Measurements from ENCODE around the gene ATP6V0E2. TPM values are rescaled to one million over a fixed set of nuclear protein-coding genes. Genes with fewer than 3 reads are reported as not detected.

The ATP6V0E2 gene
- total RNA-seq, 4 donors from 2014 or later: 1.9 to 56.7 (median 28.4) TPM

GRCh38 chr7:149884016-149884415 is 10.2 kb downstream of the ATP6V0E2 start:
- TF ChIP-seq CTCF (IDR thresholded peaks at IDR 0.05) (no peak), POLR2AphosphoS5 (IDR thresholded peaks at IDR 0.05) (no peak), EP300 (IDR thresholded peaks at IDR 0.05; ENCODE audit: low read depth) (no peak), POLR2A (IDR thresholded peaks at IDR 0.05) (no peak)
- WGBS, 2 donors (ENCODE audit: low coverage in 1 of 2): 67 to 68% methylated on average over 1 to 4 of the region's 4 CpGs
- in situ Hi-C loops (cut with MboI; ENCODE audit: low pct_ligation_motif_present in 1 of 4, low pct_unique_long_range_greater_than_20kb in 1 of 4, low sequenced_read_pairs in 3 of 4): no loop called here
- no peak for DNase-seq
- intact Hi-C loops (cut with DNase I; ENCODE audit: low total_unique reads): no loop called here
- Histone ChIP-seq H3K27me3 (no peaks in the 10 kb centered on the region), H3K9me3 (no peaks in the 10 kb centered on the region), H3K4me1 (peaks cover 0 to 24% (median 2%) of the 10 kb centered on the region in 4 donors), H3K36me3 (no peaks in the 10 kb centered on the region), H3K4me3 (no peak overlapping the region), H3K27ac (no peak overlapping the region)

- Histone ChIP-seq H3K27ac (no peak overlapping the region), H3K9me3 (no peaks in the 10 kb centered on the region), H3K4me3 (no peak overlapping the region), H3K27me3 (no peaks in the 10 kb centered on the region), H3K4me1 (peaks cover 0 to 24% (median 2%) of the 10 kb centered on the region in 4 donors), H3K36me3 (no peaks in the 10 kb centered on the region)
- no peak for TF ChIP-seq EP300 (IDR thresholded peaks at IDR 0.05; ENCODE audit: low read depth)
- TF ChIP-seq CTCF (IDR thresholded peaks at IDR 0.05): no peak
- no peak for TF ChIP-seq POLR2AphosphoS5 (IDR thresholded peaks at IDR 0.05)
- TF ChIP-seq POLR2A (IDR thresholded peaks at IDR 0.05): no peak
- DNase-seq: no peak
- in situ Hi-C loops (cut with MboI; ENCODE audit: low pct_ligation_motif_present in 1 of 4, low pct_unique_long_range_greater_than_20kb in 1 of 4, low sequenced_read_pairs in 3 of 4) (no loop called here), intact Hi-C loops (cut with DNase I; ENCODE audit: low total_unique reads) (no loop called here)
- 88% methylated on average over 2 of the region's 2 CpGs; no CpG with 5 or more reads in 1 of the 2 donors for WGBS, 2 donors (ENCODE audit: low coverage in 1 of 2)
Measured at GRCh38 chr7:149884541-149884940, 10.8 kb downstream of the ATP6V0E2 start.

DNA sequence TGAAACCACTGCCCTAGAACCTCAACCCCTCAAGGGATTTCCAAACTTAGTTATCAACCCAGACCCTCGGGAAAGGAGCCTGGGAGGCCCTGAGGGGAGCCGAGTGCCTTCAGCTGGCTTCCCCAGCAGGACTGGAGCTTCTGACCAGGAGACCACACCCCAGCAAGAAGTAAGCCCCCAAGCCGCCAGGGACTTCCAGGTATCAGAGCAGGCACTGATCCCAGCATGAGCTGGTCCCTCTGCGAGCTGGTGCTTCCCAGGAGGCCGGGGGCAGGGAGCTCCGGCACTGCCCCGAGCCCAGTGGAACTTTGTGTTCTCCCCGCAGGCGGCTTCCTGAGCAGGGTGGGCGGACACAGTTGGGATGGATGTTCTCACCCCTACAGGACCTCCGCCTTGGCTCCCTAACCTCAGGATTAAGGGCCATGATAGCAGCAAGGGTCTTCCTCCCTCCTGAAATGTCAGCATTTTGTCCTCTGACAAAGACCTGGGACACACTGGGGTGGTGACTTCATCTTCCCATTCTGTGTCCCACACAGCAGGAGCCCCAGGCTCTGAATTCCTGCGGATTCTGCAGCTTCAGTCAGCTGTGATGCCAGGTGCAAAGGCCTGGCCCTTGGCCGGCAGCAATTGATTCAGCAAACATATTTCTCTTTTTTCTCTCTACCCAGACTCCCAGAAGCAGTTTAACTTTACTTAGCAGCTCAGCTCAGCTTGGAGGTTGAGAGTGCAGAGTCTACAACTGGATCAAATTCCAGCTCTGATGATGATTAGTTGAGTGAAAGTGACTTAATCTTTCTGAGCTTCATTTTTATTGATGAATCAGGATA is 11.6 kb downstream of the ATP6V0E2 start:
- intact Hi-C loops (cut with DNase I; ENCODE audit: low total_unique reads) (no loop called here), in situ Hi-C loops (cut with MboI; ENCODE audit: low pct_ligation_motif_present in 1 of 4, low pct_unique_long_range_greater_than_20kb in 1 of 4, low sequenced_read_pairs in 3 of 4) (no loop called here)
- TF ChIP-seq POLR2A (IDR thresholded peaks at IDR 0.05): no peak
- 83 to 100% methylated on average over 1 to 10 of the region's 13 CpGs for WGBS, 2 donors (ENCODE audit: low coverage in 1 of 2)
- H3K27me3 ChIP-seq: no peaks in the 10 kb centered on the region
- H3K9me3 ChIP-seq: no peaks in the 10 kb centered on the region
- H3K4me1 ChIP-seq: peaks cover 0 to 24% (median 2%) of the 10 kb centered on the region in 4 donors
- no peak for DNase-seq
- no peak overlapping the region for H3K27ac ChIP-seq
- H3K4me3 ChIP-seq: no peak overlapping the region
- H3K36me3 ChIP-seq: no peaks in the 10 kb centered on the region

- no peak for DNase-seq
- in situ Hi-C loops (cut with MboI; ENCODE audit: low pct_ligation_motif_present in 1 of 4, low pct_unique_long_range_greater_than_20kb in 1 of 4, low sequenced_read_pairs in 3 of 4) (no loop called here), intact Hi-C loops (cut with DNase I; ENCODE audit: low total_unique reads) (no loop called here)
- H3K27me3 ChIP-seq: no peaks in the 10 kb centered on the region
- H3K27ac ChIP-seq: no peak overlapping the region
- 76 to 85% methylated on average over 4 of the region's 4 CpGs for WGBS, 2 donors (ENCODE audit: low coverage in 1 of 2)
- no peaks in the 10 kb centered on the region for H3K36me3 ChIP-seq
- no peaks in the 10 kb centered on the region for H3K9me3 ChIP-seq
- H3K4me1 ChIP-seq: peaks cover 0 to 19% (median 2%) of the 10 kb centered on the region in 4 donors
- TF ChIP-seq EP300 (IDR thresholded peaks at IDR 0.05; ENCODE audit: low read depth): no peak
- no peak for TF ChIP-seq POLR2AphosphoS5 (IDR thresholded peaks at IDR 0.05)
- no peak for TF ChIP-seq POLR2A (IDR thresholded peaks at IDR 0.05)
- no peak for TF ChIP-seq CTCF (IDR thresholded peaks at IDR 0.05)
- H3K4me3 ChIP-seq: no peak overlapping the region
Measured at GRCh38 chr7:149886018-149886415, 12.2 kb downstream of the ATP6V0E2 start.

Data from transverse colon (tissue), 4 donors.